Activated CD4-positive, CD25-positive, alpha-beta regulatory T cell treated with anti-CD3 and anti-CD28 coated beads, Interleukin-2, amount 50 U/mL, for 72 hours (primary cell): ENCODE results near the gene GID8.

ENCODE experiments used
- DNase-seq: peaks from one replicate; pipeline ENCODE4 v3.0.0; 2021

GID8 gene

GRCh38 chr20:62905536-62906117 is 32.3 kb upstream of the GID8 start:
- DNase-seq = no peak

GRCh38 chr20:62906209-62906608 is 31.7 kb upstream of the GID8 start:
- no peak for DNase-seq

- DNase-seq = no peak
These were observed 31.1 kb upstream of the GID8 start for GRCh38 chr20:62906647-62907375.

- DNase-seq = no peak
These were observed 30.3 kb upstream of the GID8 start for GRCh38 chr20:62907384-62908317.

- no peak for DNase-seq
These were observed 28.8 kb upstream of the GID8 start for GRCh38 chr20:62908971-62909791.

GRCh38 chr20:62910217-62910766 is 27.7 kb upstream of the GID8 start:
- DNase-seq = no peak

- no peak for DNase-seq
These were observed 27.0 kb upstream of the GID8 start for GRCh38 chr20:62910777-62911497.

- no peak for DNase-seq
These were observed 26.2 kb upstream of the GID8 start for GRCh38 chr20:62911701-62912280.

GRCh38 chr20:62913043-62913630 is 24.8 kb upstream of the GID8 start:
- no peak for DNase-seq

- no peak for DNase-seq
These were observed 23.5 kb upstream of the GID8 start for GRCh38 chr20:62914436-62914835.

GRCh38 chr20:62914970-62915457 is 22.9 kb upstream of the GID8 start:
- no peak for DNase-seq

GRCh38 chr20:62916703-62917476 is 21.1 kb upstream of the GID8 start:
- DNase-seq = no peak

GRCh38 chr20:62917720-62918119 is 20.2 kb upstream of the GID8 start:
- DNase-seq = no peak

GRCh38 chr20:62918147-62918546 is 19.8 kb upstream of the GID8 start:
- no peak for DNase-seq

GRCh38 chr20:62918831-62919230 is 19.1 kb upstream of the GID8 start:
- no peak for DNase-seq

- no peak for DNase-seq
These were observed 17.8 kb upstream of the GID8 start for GRCh38 chr20:62920039-62920645.

GRCh38 chr20:62921119-62921687 is 16.7 kb upstream of the GID8 start:
- DNase-seq = peak; percentile 47

GRCh38 chr20:62922451-62922921 is 15.5 kb upstream of the GID8 start:
- no peak for DNase-seq
